HG03558 (cell line): ENCODE results near the gene GPATCH2.

Experiments used
- ATAC-seq: cut with Tn5 transposase; IDR thresholded peaks from one replicate; pipeline ENCODE4 v1.9.1; 2021; ENCODE audit warnings: moderate number of reproducible peaks; ENCODE audit not compliant: unreplicated experiment; ENCODE audit errors: extremely low read depth

GPATCH2 gene

GRCh38 chr1:217630711-217631591, at the start of gene GPATCH2, which contains the start of gene SPATA17:
Gene GPATCH2 (minus strand): TSS chr1:217631090. CDS start chr1:217630971, 119 bp downstream.
Gene SPATA17 (plus strand): TSS chr1:217631344. CDS start chr1:217631379, 35 bp downstream.
- peak; percentile 93 for ATAC-seq

GRCh38 chr1:217674028-217674729, 43.3 kb upstream of the GPATCH2 start:
- ATAC-seq = no peak

- no peak for ATAC-seq
These were observed 42.5 kb upstream of the GPATCH2 start for GRCh38 chr1:217673387-217673786.

DNA sequence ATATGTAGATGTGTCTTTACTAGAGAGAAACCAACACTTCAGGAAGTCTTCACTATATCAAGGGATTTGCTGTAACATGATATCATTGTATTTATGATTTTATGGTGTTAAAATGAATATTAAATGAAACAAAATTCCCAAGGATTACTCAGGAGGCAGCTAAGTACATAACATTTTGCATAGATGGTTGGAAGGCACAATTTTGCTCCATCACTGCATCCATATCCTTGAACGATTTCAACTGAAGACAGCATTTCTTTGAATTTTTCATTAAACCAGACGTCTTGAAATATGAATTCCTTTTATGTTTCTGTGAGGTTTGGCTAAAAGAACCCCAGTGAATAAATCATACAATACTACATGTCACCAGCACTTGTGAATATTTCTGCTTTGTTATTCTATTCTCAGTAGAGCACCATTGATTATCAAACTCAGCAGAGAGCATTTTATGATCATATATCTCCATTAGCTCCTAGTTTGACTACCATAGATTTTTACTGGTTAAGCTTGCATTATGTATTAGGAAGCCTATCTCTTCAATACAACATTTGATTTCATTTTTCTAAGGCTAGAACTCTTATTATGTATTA, 37.6 kb upstream of the GPATCH2 start:
- ATAC-seq = no peak

DNA sequence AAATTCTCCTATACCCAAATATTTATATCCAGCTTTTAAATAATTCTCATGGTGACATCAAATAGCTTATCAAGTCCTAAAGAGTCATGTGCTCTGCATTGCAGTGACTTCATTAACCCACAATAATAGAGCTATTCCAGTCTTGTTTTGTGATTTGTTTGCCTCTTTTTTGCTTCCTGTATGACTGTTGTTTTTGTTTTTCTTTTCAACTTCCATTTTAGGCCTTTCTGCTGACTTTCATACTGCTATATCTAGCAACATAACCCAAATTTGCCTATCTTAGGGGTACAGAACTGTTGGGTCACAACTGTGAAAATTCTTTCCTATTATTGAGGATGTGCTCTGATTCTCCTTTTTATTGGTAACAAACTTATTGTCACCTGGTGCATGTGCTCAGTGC, 30.5 kb upstream of the GPATCH2 start:
- no peak for ATAC-seq

DNA sequence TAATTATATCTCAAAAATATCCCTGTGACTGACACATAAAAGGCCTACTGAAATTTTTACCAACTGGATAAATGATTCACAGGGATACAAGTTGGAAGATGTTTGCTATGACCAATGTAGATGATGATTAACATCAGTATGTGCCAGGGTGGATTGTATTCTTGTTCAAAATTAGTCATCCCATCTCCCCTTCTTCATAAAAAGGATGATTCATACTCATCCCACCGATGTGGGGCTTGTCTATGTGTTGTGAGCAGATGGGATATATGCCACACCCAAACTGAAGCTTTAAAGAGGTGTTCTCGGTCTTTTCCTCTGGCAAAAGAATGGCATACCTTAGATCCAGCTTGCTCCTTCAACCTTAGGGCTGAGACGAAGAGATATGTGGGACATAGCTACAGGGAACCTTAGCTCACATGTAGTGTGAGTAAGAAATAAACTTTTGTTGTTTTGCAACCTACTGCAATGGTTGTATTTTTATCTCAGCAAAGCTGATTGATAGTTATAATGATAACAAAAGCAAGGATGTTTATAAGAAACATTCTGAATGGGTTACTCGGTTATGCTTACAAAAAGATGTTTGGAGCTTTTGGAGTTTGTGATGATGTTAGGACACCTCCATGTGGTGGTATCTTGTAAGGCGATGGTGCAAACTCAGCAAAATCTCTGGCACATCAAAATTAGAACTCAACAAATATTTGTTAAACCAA, 29.6 kb upstream of the GPATCH2 start:
- no peak for ATAC-seq

DNA sequence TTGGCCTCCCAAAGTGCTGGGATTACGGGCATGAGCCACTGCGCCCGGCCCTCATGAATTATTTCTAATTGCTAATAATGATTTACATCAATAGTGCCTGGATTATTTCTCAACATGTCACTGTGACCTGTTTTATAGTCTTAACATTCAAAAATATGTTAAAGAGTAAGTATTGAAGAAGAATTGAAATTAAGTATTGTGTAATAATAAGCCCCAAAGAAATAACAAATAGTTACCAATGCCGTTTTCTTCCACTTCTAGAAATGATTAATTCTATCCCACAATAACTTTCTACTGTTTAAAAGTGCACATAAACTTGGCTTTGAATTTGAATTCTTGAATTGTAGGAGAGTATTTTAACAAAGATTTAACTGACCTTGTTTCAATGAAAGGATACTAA, 19.8 kb upstream of the GPATCH2 start:
- no peak for ATAC-seq

DNA sequence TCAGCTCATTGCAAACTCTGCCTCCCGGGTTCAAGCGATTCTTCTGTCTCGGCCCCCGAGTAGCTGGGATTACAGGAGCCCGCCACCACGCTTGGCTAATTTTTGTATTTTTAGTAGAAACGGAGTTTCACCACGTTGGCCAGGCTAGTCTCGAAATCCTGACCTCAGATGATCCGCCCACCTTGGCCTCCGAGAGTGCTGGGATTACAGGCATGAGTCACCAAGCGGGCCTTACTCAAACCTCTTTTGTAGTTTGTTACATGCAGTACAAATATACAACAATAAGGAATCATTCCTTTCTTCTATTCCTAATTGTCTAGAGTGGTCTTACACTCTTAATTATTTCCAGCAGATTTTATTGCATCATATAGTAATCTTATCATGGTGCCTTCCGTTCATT, 16.9 kb upstream of the GPATCH2 start:
- ATAC-seq = no peak

DNA sequence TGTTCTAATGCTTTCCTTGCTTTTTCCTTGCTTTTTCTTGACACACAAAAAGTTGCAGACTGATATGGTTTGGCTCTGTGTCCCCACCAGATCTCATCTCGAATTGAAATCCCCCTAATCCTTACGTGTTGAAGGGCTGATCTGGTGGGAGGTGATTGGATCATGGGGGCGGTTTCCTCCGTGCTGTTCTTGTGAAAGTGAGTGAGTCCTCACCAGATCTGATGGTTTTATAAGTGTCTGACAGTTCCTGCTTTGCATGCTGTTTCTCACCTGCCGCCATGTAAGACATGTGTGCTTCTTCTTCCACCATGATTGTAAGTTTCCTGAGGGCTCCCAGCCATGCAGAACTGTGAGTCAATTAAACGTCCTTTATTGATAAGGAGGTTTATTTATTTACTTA, 11.6 kb upstream of the GPATCH2 start:
- no peak for ATAC-seq

GRCh38 chr1:217627431-217627830, 3.5 kb downstream of the GPATCH2 start:
- ATAC-seq = no peak

- ATAC-seq = no peak
These were observed 4.6 kb downstream of the GPATCH2 start for GRCh38 chr1:217626321-217626720.

DNA sequence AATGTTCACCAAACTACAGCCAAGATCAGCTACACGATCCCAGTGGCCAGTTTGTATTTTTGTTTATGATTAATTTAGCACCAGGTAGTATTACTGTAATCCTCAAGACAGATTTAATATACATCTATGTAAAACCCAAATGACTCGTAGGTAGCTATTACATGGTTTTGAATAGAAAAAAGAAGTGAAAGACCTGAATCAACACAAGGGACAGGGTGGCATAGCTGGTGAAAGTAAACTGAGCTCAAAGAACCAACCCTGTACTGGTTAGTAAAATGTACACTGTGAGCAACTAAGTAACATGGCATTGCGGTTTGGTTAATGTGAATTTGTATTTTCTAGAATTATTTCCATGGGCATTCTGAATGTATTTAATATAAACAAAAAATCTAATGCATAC, 8.8 kb downstream of the GPATCH2 start:
- ATAC-seq = no peak

DNA sequence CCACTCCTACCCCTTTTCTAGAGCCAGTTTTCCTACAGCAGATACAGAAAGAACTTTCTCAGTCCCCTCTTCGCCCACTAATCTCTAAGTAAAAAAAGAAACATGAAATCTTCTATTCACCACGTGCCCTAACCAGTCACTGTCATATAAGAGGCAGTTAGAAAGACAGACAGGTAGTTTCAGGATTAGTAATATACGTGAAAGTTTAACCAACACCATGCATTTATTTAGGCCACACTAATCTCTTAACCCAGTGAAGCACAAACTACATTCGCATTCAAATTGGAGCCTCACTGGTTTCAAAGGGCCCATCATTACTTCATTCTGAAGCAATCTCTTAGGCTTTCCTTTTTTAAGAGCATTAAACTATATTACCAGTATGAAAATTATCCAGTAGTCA, 10.1 kb downstream of the GPATCH2 start:
- peak; percentile 100 for ATAC-seq

DNA sequence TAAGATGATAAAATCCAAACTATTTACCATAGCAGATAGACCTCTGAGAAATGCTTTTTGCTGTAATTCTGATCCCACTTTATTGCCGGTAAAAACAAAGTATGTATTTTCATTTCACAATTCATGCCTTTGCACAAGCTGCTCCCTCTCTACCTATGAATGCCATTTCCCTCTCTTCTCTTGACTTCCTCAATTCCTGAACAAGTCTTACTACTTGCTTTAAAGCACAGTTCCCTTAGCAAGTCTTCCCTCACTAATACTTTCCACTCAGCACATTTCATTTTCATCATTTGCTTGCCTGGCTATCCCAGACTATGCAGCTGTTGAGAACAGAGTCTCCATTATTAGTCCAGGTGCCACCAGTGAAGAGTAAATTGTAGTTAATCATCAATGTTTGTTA, 13.8 kb downstream of the GPATCH2 start:
- no peak for ATAC-seq

DNA sequence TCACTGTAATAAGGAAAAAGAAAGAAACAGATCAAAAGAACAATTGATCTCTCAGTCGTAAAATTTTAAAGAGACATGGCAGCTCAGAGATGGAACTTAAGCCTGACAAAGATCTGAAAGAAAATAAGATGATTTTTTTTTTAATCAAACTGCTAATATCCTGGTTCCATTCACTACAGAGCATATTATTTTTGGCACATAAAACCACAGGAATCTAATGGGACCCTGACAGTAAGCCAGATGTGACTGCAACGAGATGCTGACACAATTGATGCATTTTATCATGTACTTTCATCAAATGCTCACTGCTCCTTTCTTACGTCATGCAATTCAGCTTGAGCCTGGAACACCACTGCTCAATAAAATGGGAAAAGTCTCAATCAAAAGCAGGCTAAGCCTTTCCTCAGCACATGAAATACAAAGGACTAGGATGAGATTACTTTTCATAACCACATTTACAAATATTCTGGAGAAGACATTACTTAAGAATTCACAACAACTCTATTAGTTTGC, 16.6 kb downstream of the GPATCH2 start:
- ATAC-seq = no peak

GRCh38 chr1:217605390-217605789, 25.5 kb downstream of the GPATCH2 start:
- ATAC-seq = no peak

DNA sequence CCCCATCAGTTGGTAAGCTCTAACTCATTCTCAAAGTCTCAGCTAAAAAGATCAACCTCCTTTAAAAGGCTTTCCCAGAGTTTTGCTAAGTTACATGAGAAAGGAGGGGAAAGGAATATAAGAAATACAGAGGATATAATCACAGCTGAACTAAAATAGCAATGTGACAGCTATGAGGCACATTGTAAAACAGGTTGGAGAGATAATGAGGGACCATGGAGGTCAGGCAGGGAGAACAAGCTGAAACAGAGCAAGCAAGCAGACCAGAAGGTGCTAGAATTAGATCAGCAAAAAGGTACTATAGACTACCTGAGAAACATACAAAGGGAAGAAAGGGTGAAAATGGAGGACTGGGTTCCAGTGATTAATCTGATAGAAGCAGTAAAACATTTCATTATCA, 28.5 kb downstream of the GPATCH2 start:
- ATAC-seq = no peak

- ATAC-seq = no peak
These were observed 31.7 kb downstream of the GPATCH2 start for GRCh38 chr1:217599154-217599553.

GRCh38 chr1:217590598-217590997, 40.3 kb downstream of the GPATCH2 start:
- no peak for ATAC-seq

- no peak for ATAC-seq
These were observed 44.3 kb downstream of the GPATCH2 start for GRCh38 chr1:217586586-217586985.
